GM19468 (cell line): ENCODE measurements around the gene URI1.
"Not testable (repeated sequence)": the region's sequence is repeated elsewhere in the genome, so short reads cannot be mapped to it uniquely, and the experiment has no call there.

Source experiments
- ATAC-seq: cut with Tn5 transposase; IDR thresholded peaks from one replicate; pipeline ENCODE4 v1.9.1; 2021; ENCODE audit warnings: mild to moderate bottlenecking, moderate library complexity, moderate number of reproducible peaks; ENCODE audit not compliant: unreplicated experiment; ENCODE audit errors: extremely low read depth

URI1 gene

GRCh38 chr19:30011051-30011578, 69.1 kb downstream of the URI1 start:
- no peak for ATAC-seq

DNA sequence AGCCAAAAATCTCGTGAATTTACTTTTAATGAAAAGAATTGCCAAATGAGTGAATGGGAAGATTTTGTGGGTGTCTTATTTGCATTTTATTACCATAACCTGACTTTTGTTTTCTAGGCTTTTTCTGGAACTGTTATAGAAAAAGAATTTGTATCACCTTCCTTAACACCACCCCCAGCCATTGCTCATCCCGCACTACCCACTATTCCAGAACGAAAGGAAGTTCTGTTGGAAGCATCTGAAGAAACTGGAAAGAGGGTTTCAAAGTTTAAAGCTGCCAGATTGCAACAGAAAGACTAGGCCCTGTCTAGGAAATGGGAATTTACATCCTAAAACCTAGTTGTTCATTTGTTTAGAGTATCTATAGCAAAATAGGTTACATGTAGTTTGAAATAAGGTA, 72.7 kb downstream of the URI1 start:
- no peak for ATAC-seq

GRCh38 chr19:30017172-30017571, 75.1 kb downstream of the URI1 start:
- ATAC-seq: peak; percentile 46

- ATAC-seq: no peak
Observed at GRCh38 chr19:30020189-30020588, 78.2 kb downstream of the URI1 start.

DNA sequence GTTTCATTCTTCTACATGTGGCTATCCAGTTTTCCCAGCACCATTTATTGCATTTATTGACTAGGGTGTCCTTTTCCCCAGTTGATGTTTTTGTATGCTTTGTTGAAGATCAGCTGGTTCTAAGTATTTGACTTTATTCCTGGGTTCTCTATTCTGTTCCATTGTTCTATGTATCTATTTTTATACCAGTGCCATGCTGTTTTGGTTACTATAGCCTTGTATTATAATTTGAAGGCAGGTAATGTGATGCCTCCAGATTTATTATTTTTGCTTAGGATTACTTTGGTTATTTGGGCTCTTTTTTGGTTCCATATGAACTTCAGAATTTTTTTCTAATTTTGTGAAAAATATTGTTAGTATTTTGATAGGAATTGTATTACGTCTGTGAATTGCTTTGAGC, 80.6 kb downstream of the URI1 start:
- ATAC-seq: no peak

DNA sequence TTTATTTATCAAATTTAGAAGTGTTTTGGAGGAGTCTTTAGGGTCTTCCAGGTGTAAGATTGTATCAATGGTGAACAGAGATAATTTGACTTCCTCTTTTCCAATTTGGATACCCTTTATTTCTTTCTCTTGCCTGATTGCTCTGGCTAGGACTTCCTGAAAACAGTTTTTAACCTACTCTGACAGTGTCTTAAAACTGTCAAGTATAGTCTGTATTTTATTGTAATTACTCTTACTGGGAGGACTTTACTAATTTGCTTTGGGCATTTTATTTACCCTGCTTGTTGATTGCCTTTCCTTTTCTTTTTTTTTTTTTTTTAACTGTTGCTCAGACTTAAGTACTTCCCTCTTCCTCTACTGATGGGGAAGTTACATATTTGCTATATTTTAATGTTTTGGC, 81.3 kb downstream of the URI1 start:
- no peak for ATAC-seq

DNA sequence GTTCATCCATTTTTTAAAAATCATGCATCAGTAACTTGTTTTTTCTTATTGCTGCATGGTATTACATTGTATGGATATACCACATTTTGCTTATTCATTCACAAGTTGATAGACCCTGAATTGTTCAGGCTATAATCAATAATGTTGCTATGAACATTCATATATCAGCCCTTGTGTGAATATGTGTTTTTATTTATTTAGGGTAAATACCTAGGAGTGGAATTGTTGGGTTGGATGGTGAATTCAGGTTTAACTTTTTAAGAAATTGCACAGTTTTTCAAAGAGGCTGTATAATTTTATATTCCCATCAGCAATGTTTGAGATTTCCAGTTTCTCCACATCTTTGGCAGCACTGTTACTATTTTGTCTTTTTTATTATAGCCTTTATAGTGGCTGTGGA, 82.1 kb downstream of the URI1 start:
- no peak for ATAC-seq

GRCh38 chr19:30026933-30027332, 84.9 kb downstream of the URI1 start:
- ATAC-seq: no peak

DNA sequence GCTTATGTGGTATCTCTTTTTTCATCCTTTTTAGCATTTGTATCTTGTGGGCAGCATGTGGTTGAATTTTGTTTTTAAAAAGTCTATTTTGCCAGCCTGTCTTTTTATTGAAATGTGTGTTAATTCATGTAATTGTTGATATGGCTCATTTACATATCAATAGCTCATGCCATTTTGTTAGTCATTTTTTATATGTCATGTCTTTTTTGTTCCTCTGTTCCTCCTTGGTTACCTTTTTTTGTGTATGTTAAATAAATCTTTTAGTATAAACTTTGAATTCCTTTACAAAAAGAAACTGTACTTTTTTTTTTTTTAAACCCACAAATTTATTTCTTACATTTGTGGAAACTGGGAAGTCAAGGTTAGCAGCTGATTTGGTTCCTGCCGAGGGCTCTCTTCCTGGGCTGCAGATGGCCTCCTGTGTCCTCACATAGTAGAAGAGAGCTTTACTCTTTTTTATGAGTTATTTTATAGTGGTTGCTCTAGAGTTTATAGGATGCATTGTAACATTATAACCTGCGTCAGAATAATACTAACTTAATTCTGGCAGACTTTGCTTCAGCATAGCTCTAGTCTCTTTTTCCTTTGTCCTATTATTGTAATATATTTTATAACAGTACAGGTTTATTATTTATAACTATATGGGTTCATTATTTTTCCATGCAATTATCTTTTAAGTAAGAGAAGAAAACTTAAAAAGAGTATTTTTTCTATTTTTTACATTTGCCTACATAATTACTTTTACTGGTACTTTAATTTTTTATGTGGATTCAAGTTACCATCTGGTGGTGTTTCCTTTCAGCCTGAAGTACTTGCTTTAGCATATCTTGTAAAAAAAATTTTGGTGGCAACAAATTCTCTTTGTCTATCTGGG, 86.3 kb downstream of the URI1 start:
- no peak for ATAC-seq

- ATAC-seq: no peak
Observed at GRCh38 chr19:30028992-30029343, 86.9 kb downstream of the URI1 start.

DNA sequence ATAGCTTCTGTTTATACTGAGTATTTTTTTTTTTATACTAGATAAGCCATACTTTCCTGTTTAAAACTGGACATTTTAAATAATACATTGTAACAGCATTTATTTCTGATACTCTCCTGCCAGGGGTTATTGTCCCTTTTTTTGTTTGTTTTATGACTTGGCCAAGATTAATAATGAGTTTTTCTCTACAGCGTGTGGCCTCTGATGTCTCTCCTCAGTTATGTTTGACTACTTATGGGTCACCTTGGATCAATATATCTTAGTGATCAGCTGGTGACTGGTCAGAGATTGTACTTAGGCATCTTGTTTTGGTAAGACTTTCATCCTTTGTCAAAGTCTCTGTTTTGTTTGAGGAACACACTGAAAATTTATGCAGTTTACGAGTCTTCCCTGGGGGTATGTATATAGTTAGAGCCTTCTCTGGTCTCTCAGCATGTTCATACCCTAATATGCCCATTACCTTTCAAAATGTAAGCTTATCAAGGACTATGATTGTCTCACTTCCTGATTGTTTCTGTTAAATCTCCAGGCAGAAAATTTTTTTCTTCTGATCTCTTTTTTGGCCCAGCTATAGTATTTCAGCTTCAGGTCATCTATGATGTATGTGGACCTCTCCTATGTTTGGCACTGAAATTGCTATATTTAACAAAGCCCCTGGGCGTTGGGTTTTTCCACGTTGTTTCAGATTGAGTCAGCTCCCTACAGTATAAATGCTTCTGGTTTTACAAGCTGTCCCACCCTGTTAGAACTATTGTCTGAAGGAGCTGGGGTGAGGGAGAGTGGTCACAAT, 87.9 kb downstream of the URI1 start:
- ATAC-seq: peak; percentile 26

- no peak for ATAC-seq
Observed at GRCh38 chr19:30034321-30034720, 92.3 kb downstream of the URI1 start.

- ATAC-seq: no peak
Observed at GRCh38 chr19:30036154-30037129, 94.4 kb downstream of the URI1 start.

GRCh38 chr19:30037835-30038234, 95.8 kb downstream of the URI1 start:
- no peak for ATAC-seq

DNA sequence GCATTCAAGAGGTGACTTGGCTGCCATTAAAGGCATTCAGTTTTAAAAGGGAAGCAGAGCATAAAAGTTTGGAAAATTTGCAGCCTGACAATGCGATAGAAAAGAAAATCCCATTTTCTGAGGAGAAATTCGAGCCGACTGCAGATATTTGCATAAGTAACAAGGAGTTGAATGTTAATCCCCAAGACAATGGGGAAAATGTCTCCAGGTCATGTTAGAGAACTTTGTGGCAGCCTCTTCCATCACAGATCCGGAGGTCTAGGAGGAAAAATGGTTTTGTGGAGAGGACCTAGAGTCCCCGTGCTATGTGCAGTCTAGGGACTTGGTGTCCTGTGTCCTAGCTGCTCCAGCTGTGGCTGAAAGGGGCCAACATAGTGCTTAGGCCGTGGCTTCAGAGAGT, 99.9 kb downstream of the URI1 start:
- not testable (repeated sequence) for ATAC-seq

DNA sequence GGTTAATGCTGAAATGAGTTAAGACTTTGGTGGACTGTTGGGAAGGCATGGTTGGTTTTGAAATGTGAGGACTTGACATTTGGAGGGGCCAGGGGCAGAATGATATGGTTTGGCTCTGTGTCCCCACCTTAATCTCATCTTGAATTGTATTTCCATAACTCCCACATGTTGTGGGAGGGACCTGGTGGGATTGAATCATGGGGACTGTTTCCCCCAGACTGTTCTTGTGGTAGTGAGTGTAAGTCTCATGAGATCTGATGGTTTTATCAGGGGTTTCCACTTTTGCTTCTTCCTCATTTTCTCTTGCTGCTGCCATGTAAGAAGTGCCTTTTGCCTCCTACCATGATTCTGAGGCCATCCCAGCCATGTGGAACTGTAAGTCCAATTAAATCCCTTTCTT, 101.0 kb downstream of the URI1 start:
- ATAC-seq: not testable (repeated sequence)

- no peak for ATAC-seq
Observed at GRCh38 chr19:30044273-30045248, 102.5 kb downstream of the URI1 start.

DNA sequence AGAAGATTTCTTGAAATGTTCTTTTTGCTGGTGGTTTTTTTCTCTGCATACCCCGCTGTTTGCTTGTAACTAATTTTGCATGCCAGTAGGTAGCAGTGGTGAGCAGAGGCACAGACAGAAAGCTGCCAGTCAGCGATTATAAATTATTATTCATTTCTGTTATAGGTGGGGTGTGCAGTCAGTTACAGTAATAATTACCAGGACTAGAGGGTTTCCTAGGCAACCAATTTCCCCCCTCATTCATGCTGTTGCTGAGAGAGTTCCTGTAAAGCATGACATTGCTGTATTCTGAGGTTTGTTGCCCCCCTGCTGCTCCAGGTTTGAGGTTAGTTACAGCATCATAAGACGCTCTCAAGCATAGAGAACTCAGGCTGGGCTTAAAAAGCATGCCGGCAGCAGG, 104.5 kb downstream of the URI1 start:
- no peak for ATAC-seq

DNA sequence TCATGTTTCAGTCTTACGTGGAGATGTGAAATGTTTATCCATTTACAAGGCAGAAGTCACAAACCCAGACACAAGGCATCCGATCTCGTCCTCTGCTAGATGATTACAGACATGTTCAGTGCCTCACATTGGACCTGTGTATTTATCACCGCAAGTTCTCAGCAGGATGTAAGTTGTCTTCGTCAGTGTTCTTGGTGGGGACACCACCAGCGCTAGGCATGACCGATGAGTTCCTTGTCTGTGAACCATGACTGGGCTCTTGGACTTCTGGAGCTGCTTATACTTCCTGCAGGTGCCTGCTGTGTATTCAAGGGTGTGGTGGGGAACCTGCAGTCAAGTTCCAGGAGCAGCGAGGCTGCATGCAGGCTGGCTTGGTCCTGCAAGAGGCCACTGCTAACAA, 105.4 kb downstream of the URI1 start:
- no peak for ATAC-seq
